ENCODE data around the gene TMEM167B. TPM values are rescaled to one million over a fixed set of nuclear protein-coding genes. Genes with fewer than 3 reads are reported as not detected.

Gene TMEM167B
- total RNA-seq, 2 experiments from 2014 or later, result 30.9 to 32.5 TPM

DNA sequence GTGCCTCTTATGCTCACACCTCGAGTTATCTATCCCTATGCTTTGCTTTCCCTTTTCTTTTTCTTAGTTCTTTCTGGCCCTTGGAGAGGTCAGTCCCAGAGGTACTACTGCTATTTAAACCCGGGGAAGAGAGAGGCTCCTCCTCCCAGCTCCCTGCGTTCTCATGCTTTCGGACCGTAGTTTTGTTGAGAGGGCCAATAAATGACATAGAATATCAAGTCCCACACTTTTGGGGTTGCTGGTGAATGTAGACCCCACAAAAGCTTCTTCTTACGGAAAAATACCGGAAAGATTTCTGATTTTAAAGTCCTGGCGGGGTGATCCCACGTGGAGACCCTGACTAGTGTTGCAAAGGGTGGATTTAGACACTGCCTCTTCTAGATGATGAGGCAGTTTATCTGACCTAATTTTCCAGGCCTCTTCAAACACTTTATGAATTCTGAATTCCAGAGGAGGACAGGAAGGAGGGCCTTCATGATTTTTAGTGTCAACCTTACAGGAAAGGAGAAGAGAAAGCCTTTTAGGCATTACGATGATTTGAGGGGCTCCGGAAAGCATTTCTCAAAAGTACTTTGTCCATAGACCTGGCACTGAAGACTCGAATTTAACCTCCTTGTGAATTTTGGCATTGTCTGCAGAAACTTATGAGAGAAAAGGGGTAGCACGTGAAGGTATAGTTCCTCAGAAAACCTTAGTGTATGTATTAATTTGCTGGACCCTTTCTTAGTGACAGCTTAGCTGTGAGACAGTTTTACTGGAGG is 694 bp downstream of the TMEM167B start:
- no peaks in the 10 kb centered on the region for H3K9me3 Mint-ChIP-seq
- POLR2A ChIA-PET, result interaction anchor here (0.6 to 3.3 kb wide), 7 partner anchors 9 to 571 kb away, joined by 3 to 71 read pairs (median 5); partner anchors contain the start of genes HENMT1, PRPF38B, SARS1 and TAF13
- H3K27me3 Mint-ChIP-seq, result no peaks in the 10 kb centered on the region
- DNase-seq (no peak), ATAC-seq (ENCODE audit: low read depth) (peak; percentile 57)
- peak overlapping the region; percentile 93 for H3K4me3 Mint-ChIP-seq
- peaks cover 8% of the 10 kb centered on the region for H3K36me3 Mint-ChIP-seq
- peak overlapping the region; percentile 84 for H3K27ac Mint-ChIP-seq
- peaks cover 20% of the 10 kb centered on the region for H3K4me1 Mint-ChIP-seq

DNA sequence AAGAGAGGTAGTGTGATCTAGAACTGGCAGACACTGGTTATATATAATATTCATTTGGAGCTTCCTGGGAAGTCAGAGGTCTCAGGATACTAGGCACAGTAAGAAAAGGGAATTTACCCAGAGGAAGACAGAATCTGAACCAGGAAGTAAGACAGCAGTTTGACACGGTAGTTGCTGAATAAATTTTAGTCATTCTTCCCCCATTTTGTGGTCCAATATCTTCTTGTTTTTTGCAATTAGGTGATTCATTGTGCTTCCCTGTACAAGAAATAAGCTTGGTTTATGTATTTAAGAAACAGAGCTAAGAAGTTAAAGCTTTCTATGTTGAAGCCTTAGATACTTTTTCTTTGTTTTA is 1.3 kb downstream of the TMEM167B start:
- Mint-ChIP-seq H3K4me1 (peaks cover 20% of the 10 kb centered on the region), H3K9me3 (no peaks in the 10 kb centered on the region), H3K36me3 (peaks cover 8% of the 10 kb centered on the region), H3K4me3 (peak overlapping the region; percentile 93), H3K27me3 (no peaks in the 10 kb centered on the region), H3K27ac (peak overlapping the region; percentile 84)
- POLR2A ChIA-PET, result interaction anchor here (0.6 to 3.3 kb wide), 2 partner anchors 8 to 15 kb away, joined by 3 to 71 read pairs; no protein-coding TSS in a partner anchor
- ATAC-seq (ENCODE audit: low read depth) (no peak), DNase-seq (no peak)

DNA sequence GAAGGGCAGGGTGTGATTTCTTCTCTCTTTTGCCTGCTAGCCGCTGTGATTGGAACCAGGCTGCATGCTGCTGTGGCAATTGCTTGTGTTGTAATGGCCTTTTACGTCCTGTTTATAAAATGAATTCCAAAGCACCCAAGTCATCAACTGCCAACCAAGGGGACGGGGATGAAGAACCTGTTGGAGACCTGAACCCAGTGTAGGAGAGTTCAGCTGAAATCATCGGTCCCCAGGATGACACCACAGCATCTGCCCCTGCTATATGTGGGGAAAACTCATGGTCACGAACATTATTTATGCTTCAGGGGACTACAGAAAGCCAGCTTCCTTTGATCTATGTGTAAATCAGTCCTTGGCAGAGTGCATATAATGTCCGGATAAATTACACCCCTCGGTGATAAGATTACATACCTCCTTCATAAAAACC is 3.8 kb downstream of the TMEM167B start:
- DNase-seq (no peak), ATAC-seq (ENCODE audit: low read depth) (no peak)
- Mint-ChIP-seq H3K27ac (no peak overlapping the region), H3K4me3 (no peak overlapping the region), H3K27me3 (no peaks in the 10 kb centered on the region), H3K4me1 (peaks cover 20% of the 10 kb centered on the region), H3K36me3 (peaks cover 8% of the 10 kb centered on the region), H3K9me3 (no peaks in the 10 kb centered on the region)
- POLR2A ChIA-PET, result no interaction called here

DNA sequence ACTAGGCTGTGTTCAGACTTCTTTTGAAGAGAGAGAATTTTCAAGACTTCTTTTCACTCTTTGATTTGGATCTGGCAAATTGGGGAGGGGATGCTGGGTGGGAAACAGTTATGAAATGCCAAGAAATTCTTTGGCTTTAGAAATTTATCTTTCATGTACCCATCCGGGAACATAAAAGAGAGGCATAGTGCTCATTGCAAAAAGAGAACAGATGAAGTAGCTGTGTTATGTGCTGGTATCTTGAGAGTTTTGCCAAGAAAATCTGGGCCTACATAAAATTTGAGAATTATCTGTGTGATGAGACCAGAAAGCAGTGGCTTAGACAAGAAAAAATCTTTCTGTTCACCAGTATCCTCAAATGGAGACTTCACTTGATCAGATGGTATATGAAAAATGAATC is 4.3 kb downstream of the TMEM167B start:
- ATAC-seq (ENCODE audit: low read depth) (no peak), DNase-seq (no peak)
- no peak overlapping the region for H3K27ac Mint-ChIP-seq
- no peaks in the 10 kb centered on the region for H3K27me3 Mint-ChIP-seq
- H3K9me3 Mint-ChIP-seq, result no peaks in the 10 kb centered on the region
- POLR2A ChIA-PET, result no interaction called here
- H3K4me1 Mint-ChIP-seq, result peaks cover 22% of the 10 kb centered on the region
- no peak overlapping the region for H3K4me3 Mint-ChIP-seq
- H3K36me3 Mint-ChIP-seq, result peaks cover 8% of the 10 kb centered on the region

DNA sequence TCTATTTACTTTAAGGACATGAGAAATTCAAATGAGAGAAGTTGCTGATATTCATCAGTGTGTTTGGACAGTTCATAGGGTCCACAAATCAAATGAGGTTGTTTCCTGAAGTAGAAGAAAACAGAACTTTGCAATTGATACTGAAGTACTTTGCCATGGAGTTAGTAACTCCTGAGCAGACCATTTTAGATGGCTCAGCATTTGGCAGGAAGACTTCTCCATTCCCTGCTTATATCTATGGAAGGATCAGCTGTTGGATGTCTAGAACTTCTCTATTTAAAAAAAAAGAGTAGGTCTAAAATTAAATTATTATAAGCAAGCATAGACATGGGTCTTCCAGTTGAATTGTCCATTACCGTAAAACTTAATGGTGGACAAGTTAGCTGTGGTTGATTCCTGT is 5.1 kb downstream of the TMEM167B start:
- no peak overlapping the region for H3K27ac Mint-ChIP-seq
- H3K36me3 Mint-ChIP-seq, result peaks cover 10% of the 10 kb centered on the region
- H3K27me3 Mint-ChIP-seq, result no peaks in the 10 kb centered on the region
- peaks cover 24% of the 10 kb centered on the region for H3K4me1 Mint-ChIP-seq
- POLR2A ChIA-PET, result no interaction called here
- no peak for DNase-seq
- no peak for ATAC-seq (ENCODE audit: low read depth)
- H3K9me3 Mint-ChIP-seq, result no peaks in the 10 kb centered on the region
- no peak overlapping the region for H3K4me3 Mint-ChIP-seq

DNA sequence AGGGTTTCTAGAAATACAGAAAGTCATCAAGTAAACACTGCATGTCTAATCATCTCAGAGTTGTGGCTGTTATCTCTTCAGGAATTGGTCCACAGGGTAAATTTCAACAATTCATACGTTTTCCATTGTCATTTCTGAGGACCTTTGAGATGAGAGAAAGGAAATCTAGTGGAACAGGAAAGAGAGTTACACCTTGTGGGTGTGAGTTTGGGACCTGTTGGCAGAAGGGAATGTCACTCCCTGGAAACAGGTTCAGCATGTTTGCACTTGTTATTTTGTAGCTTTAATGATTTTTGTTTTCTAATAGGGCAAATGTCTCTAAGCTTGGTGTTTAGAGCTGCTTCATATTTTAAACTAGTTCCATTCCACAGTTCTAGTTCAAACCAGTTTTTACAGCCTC is 5.6 kb downstream of the TMEM167B start:
- no peaks in the 10 kb centered on the region for H3K27me3 Mint-ChIP-seq
- DNase-seq (no peak), ATAC-seq (ENCODE audit: low read depth) (no peak)
- peaks cover 24% of the 10 kb centered on the region for H3K4me1 Mint-ChIP-seq
- no peaks in the 10 kb centered on the region for H3K9me3 Mint-ChIP-seq
- POLR2A ChIA-PET, result no interaction called here
- peaks cover 10% of the 10 kb centered on the region for H3K36me3 Mint-ChIP-seq
- no peak overlapping the region for H3K4me3 Mint-ChIP-seq
- H3K27ac Mint-ChIP-seq, result no peak overlapping the region

DNA sequence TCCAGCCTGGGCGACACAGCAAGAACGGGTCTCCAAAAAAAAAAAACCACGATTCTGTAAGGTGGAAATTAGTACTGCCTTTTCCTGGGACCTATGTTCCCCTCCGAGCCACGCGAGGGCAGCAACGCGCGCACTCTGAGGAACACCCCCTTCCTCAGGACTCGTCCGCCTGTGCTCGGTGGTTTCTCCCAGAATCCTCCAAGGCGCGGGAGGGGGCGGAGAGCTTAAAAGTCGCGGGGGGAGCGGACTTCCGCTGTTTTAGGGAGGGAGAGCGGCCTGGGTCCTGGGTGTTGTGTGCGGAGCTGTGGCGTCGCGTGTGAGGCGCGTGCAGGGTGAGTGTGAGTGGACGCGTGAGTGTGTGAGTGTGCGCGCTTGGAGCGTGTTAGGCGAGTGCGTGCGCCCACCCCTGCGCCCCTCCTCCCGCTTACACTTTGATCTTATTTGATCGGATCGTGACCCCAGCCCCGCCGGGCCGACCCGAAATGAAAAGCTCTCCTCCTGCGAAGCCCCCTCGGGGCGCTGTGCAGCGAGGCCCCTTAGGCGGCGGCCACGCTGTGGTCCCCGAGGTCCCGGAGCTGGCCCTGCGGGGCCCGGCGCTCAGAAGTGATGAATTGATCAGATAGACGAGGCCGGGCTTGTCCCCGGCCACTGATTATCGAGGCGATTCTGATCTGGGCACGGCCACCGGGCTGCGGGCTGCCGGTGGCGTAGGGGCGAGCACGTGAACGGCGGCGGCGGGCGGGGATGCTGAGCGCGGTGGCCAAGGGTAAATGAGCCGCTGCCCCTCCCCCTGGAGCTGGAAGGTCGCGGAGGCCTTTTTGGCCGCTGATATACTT is 9.6 kb downstream of the TMEM167B start:
- H3K27ac Mint-ChIP-seq, result peak overlapping the region; percentile 95
- DNase-seq, result peak; percentile 94
- peak overlapping the region; percentile 93 for H3K4me3 Mint-ChIP-seq
- H3K36me3 Mint-ChIP-seq, result peaks cover 14% of the 10 kb centered on the region
- H3K27me3 Mint-ChIP-seq, result no peaks in the 10 kb centered on the region
- POLR2A ChIA-PET, result interaction anchor here (0.6 to 3.8 kb wide), 29 partner anchors 8 to 640 kb away, joined by 3 to 71 read pairs (median 4); partner anchors contain the start of genes ATXN7L2, ELAPOR1, GPSM2 and HENMT1
- peak; percentile 95 for ATAC-seq (ENCODE audit: low read depth)
- no peaks in the 10 kb centered on the region for H3K9me3 Mint-ChIP-seq
- peaks cover 11% of the 10 kb centered on the region for H3K4me1 Mint-ChIP-seq

DNA sequence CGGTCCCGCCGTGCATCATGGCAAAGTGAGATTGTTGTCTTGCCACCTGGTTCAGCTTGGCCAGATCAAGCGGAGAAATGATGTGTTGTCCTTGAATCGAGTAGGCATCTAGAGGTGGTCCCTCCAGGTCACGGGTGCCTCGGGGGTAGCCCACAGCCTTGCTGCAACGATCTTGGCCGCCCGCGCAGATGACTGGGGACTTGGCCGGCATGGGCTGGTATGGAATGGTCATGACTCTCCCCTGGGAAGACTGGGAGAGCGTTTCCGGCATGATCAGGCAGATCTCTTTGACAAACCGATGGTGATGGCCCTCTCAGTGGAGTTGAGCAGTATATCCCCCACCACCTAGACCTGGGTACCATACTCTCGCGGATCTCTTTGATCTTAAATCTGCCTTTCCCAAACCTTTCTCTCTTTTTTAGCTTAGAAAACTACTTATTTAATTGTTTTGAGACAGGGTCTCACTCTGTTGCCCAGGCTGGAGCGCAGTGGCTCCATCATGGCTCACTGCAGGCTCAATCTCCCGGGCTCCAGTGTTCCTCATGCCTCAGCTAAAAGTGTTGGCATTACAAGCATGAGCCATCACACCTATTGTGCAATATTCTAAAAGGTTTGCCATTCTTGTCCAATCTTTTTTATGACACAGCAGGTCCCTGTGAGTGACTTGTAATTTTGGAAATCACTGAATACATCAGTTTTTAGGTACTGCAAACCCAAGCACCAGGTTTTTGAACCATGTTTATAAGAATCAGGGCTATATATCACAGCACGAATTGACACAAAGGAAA is 14.0 kb downstream of the TMEM167B start:
- Mint-ChIP-seq H3K4me3 (no peak overlapping the region), H3K4me1 (peaks cover 23% of the 10 kb centered on the region), H3K27me3 (peaks cover 8% of the 10 kb centered on the region), H3K27ac (no peak overlapping the region), H3K9me3 (no peaks in the 10 kb centered on the region), H3K36me3 (peaks cover 12% of the 10 kb centered on the region)
- POLR2A ChIA-PET, result interaction anchor here (0.6 kb wide), 1 partner anchor 52 kb away, joined by 3 read pairs; no protein-coding TSS in a partner anchor
- DNase-seq (no peak), ATAC-seq (ENCODE audit: low read depth) (no peak)

DNA sequence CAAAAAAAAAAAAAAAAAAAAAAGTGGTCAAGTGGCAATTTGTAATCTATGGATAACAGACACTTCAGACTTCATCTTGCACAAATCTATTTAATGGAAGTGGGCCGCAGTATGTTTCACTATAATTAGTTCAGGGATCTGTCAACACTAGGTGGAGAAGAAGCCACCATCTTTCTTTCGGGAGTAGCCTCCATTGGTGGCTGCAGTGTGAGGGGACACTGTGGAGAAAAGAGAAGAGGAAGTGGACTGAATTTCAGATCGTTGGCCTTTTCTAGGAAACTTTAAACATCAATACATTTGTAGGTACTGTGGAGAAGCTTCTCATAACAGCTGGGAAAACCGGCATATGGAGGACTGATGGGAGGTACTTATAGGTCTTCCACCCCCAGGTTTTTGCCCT is 15.3 kb downstream of the TMEM167B start:
- POLR2A ChIA-PET, result no interaction called here
- no peak for ATAC-seq (ENCODE audit: low read depth)
- no peak overlapping the region for H3K4me3 Mint-ChIP-seq
- no peak for DNase-seq
- peaks cover 8% of the 10 kb centered on the region for H3K27me3 Mint-ChIP-seq
- H3K36me3 Mint-ChIP-seq, result peaks cover 11% of the 10 kb centered on the region
- no peaks in the 10 kb centered on the region for H3K9me3 Mint-ChIP-seq
- no peak overlapping the region for H3K27ac Mint-ChIP-seq
- H3K4me1 Mint-ChIP-seq, result peaks cover 29% of the 10 kb centered on the region

DNA sequence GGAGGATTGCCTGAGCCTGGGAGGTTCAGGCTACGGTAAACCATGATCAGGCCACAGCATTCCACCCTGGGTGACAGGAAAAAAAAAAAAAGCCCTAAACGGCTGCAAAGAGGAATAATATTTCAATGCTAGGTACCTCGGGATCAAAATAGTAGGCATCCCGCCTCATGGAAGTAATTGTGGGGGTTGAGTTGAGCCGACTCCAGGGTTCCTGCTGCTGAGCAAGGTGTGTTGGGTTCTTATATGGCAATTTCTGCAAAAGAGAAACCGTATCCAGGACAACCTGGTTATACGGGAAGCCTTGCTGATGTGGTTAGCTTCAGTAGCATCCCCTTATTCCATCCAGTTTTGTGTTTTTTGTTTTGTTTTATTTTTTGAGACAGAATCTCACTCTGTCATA is 17.2 kb downstream of the TMEM167B start:
- DNase-seq (no peak), ATAC-seq (ENCODE audit: low read depth) (no peak)
- H3K36me3 Mint-ChIP-seq, result peaks cover 7% of the 10 kb centered on the region
- POLR2A ChIA-PET, result interaction anchor here (0.8 to 1.5 kb wide), 2 partner anchors 8 to 73 kb away, joined by 3 to 4 read pairs; no protein-coding TSS in a partner anchor
- peaks cover 34% of the 10 kb centered on the region for H3K4me1 Mint-ChIP-seq
- no peak overlapping the region for H3K27ac Mint-ChIP-seq
- H3K27me3 Mint-ChIP-seq, result peaks cover 16% of the 10 kb centered on the region
- no peaks in the 10 kb centered on the region for H3K9me3 Mint-ChIP-seq
- H3K4me3 Mint-ChIP-seq, result no peak overlapping the region

DNA sequence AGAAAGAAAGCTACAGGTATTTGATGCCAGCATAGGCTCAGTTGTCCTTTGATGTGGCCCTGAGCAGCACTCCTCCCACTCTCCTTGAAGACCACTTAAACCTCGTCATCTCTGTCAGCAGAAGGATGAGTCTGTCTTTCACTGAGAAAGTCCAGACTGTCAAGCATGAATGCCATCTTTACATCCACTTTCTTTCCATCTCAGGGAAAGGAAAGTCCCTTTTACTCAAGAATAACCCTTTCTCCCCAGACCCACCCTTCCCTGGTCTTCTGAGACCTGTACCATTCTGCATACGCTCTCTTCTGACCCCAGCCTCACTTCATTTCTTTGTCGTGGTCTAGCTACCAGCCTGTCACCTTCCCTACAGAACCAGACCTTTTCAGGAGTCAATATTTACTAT is 19.3 kb downstream of the TMEM167B start:
- Mint-ChIP-seq H3K4me1 (peaks cover 51% of the 10 kb centered on the region), H3K36me3 (no peaks in the 10 kb centered on the region), H3K27ac (no peak overlapping the region), H3K9me3 (no peaks in the 10 kb centered on the region), H3K27me3 (peaks cover 27% of the 10 kb centered on the region), H3K4me3 (no peak overlapping the region)
- ATAC-seq (ENCODE audit: low read depth) (no peak), DNase-seq (no peak)
- POLR2A ChIA-PET, result interaction anchor here (6.3 kb wide), 1 partner anchor 10 kb away, joined by 53 read pairs; no protein-coding TSS in a partner anchor

DNA sequence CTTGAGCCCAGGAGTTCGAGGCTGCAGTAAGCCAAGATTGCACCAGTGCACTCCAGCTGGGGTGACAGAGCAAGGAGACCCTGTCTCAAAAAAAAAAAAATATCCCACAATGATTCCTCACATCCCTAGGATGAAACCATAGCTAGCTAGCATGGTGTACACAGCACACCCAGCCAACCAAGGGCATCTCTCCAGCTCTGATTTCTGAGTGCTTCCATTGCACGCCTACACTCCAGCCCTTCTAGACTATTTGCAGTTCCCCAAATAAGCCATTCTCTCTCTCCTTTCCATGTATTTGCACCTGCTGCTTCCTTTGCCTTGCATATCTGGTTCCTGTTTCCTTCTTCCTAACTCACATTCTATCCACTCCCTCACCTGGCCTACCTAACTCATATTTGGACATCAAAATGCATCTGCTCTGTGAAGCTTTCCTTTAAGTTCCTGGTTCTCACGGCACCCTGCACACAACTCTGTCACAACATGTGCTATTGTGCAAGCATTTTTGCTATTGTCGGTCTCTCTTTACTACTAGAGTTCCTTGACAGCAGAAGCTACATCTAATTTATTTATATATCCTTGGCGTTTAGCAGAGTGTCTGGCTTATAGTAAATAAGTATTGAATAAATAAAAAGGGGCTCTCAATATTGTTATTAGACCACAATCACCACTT is 21.0 kb downstream of the TMEM167B start:
- DNase-seq, result no peak
- Mint-ChIP-seq H3K27me3 (peaks cover 24% of the 10 kb centered on the region), H3K27ac (no peak overlapping the region), H3K4me1 (peaks cover 45% of the 10 kb centered on the region), H3K36me3 (no peaks in the 10 kb centered on the region), H3K9me3 (no peaks in the 10 kb centered on the region), H3K4me3 (no peak overlapping the region)
- POLR2A ChIA-PET, result interaction anchor here (1.9 to 6.3 kb wide), 2 partner anchors 11 to 419 kb away, joined by 5 to 53 read pairs; partner anchors contain the start of gene PRPF38B
- no peak for ATAC-seq (ENCODE audit: low read depth)
